HG03520 (cell line): Measurements from ENCODE around the gene TMIGD1.
"Not testable (repeated sequence)": the region's sequence is repeated elsewhere in the genome, so short reads cannot be mapped to it uniquely, and the experiment has no call there.

Experiments
- ATAC-seq: cut with Tn5 transposase; IDR thresholded peaks from one replicate; pipeline ENCODE4 v1.9.1; 2021; ENCODE audit warnings: mild to moderate bottlenecking, moderate library complexity; ENCODE audit not compliant: unreplicated experiment

Gene TMIGD1

GRCh38 chr17:30358055-30358760, 24.4 kb upstream of the TMIGD1 start:
- ATAC-seq: no peak

- no peak for ATAC-seq
Observed at GRCh38 chr17:30357476-30357875, 23.6 kb upstream of the TMIGD1 start.

DNA sequence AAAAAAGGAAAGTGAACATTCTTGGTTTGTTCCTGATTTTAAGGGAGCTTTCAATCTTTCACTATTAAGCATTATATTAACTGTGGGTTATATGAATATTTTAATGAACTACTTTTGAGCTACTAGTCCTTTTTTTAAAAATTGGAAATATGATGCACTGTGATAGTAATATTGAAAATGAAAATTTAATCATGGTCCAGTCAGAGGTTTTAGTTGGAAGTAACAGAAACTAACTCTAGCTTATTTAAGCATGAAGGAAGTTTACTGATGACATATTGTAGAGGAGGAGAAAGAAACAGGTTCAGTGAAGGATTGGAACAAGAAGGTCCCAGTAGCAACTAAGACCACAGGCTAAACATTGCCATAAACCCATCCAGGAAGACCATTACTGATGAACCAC, 20.8 kb upstream of the TMIGD1 start:
- no peak for ATAC-seq

- ATAC-seq: no peak
Observed at GRCh38 chr17:30352240-30352814, 18.5 kb upstream of the TMIGD1 start.

DNA sequence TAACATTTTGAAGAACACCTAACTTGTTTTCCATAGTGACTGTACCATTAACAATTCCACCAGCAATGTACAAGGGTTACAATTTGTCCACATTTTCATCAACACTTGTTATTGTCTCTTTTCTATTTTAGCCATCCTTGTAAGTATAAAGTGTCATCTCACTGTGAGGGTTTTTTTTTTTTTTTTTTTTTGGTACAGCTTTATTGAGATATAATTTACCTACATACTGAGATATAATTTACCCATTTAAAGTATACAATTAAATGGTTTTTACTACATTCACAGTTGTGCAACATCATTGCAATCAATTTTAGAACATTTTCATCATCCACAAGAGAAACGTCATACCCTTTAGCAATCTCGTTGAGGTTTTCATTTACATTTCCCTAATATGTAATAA, 17.9 kb upstream of the TMIGD1 start:
- ATAC-seq: no peak

DNA sequence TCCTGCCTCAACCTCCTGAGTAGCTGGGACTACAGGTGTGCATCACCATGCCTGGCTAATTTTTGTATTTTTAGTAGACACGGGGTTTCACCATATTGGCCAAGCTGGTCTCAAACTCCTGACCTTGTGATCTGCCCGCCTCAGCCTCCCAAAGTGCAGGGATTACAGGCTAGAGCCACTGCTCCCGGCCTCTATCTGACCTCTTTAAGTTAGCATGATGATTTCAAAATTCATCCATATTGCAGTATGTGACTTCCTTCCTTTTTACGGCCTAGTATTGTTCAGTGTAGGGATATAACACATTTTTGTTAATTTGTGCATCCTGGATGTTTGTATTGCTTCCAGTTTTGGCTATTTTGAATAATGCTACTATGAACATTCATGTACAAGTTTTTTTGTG, 17.4 kb upstream of the TMIGD1 start:
- not testable (repeated sequence) for ATAC-seq

- ATAC-seq: no peak
Observed at GRCh38 chr17:30349252-30349651, 15.4 kb upstream of the TMIGD1 start.

DNA sequence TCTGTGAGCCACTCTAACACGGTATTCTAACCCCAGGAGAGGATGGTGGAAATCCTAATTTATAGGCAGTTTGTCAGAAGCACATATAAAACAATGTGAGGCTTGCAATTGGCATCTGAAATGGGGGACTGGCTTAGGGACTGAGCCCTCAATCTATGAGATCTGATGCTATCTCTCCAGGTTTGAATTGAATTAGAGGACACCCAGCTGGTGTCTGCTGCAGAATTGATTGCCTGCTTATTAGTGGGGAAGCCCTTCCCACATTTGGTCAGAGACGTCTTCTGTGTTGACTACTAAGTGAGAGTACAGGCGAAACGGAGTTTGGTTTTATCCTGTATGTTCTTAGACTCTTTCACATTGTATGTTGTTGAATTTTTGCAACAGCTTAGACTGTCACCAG, 13.6 kb upstream of the TMIGD1 start:
- ATAC-seq: no peak

DNA sequence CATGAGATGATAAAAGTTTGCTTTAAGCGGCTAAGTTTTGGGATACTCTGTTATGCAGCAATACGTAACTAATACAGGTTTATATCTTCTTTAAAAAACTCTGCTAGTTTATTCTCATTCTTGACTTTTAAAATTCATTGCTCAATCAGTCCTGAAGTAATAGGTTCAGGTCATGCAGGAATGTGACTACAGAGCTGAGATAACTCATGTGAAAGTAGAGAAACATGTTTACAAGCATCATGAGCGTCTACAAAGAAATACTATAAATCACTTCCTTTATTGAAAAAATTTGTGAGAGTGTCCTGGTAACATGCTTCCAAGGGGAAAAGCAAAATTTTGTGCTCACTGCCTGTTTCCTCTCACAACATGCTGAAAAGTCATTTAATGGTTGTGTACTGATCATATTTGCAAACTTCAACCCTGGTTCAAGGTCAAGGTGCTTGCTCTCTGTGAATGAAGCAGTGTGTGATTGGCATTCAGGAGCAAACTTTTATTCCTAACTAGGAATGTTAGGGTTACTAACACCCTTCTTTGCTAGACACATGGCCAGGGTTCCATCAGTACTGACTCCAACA, 12.5 kb upstream of the TMIGD1 start:
- ATAC-seq: no peak

DNA sequence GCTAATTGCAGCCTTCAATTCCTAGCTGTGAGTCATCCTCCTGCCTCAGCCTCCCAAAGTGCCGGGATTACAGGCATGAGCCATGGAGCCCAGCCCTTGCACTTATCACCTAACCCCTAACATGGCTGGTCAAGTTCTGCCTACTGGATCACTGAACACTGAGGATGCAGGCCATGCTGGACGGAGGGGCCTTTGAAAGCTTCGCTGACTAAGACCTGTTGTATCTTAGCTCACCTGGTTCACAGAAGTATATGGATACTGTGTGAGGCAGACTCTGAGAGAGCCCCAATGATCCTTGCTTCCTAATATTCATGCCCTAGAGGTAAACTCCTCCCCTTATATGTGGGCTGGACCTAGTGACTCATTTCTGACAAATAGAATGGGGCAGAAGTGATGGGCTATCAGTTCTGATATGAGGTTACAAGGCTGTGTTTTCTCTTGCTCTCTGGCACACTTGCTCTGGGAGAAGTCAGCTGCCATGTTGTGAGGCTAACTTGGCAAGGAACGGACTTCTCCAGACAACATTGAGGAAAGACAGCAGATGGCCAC, 11.7 kb upstream of the TMIGD1 start:
- ATAC-seq: no peak

GRCh38 chr17:30345089-30345433, 11.2 kb upstream of the TMIGD1 start:
- no peak for ATAC-seq

GRCh38 chr17:30344283-30345088, 10.6 kb upstream of the TMIGD1 start:
- ATAC-seq: no peak

- ATAC-seq: no peak
Observed at GRCh38 chr17:30343796-30344195, 9.9 kb upstream of the TMIGD1 start.

DNA sequence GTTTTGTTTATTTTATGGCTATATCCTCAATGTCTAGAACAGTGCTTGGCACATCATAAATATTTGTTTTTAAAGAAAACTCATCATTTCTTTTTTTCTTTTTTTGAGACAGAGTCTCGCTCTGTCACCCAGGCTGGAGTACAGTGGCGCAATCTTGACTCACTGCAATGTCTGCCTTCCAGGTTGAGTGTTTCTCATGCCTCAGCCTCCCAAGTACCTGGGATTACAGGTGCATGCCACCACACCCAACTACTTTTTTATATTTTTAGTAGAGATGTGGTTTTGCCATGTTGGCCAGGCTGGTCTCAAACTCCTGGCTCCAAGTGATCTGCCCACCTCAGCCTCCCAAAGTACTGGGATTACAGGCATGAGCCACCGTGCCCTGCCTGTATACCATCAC, 9.4 kb upstream of the TMIGD1 start:
- ATAC-seq: not testable (repeated sequence)

- no peak for ATAC-seq
Observed at GRCh38 chr17:30341703-30342249, 7.9 kb upstream of the TMIGD1 start.

- ATAC-seq: no peak
Observed at GRCh38 chr17:30340801-30341356, 7.0 kb upstream of the TMIGD1 start.

DNA sequence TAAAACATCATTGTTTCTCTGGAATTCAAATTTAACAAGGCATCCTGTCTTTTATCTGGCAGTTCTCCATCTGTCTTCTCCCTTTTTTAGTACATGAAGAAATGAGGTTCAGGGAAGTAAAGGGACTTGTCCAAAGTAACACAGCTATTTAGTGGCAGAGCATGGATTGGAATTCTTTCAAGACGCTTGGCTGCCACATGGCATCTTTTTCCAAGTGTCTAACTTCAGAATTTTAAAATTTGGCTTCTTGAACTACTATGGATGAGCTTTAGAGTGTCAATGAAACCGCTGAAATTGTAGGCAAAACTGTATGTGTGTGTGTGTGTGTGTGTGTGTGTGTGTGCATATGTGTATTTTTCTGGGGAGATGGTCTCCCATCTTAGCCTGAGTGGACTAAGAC, 5.2 kb upstream of the TMIGD1 start:
- no peak for ATAC-seq

- ATAC-seq: no peak
Observed at GRCh38 chr17:30337393-30337999, 3.6 kb upstream of the TMIGD1 start.

DNA sequence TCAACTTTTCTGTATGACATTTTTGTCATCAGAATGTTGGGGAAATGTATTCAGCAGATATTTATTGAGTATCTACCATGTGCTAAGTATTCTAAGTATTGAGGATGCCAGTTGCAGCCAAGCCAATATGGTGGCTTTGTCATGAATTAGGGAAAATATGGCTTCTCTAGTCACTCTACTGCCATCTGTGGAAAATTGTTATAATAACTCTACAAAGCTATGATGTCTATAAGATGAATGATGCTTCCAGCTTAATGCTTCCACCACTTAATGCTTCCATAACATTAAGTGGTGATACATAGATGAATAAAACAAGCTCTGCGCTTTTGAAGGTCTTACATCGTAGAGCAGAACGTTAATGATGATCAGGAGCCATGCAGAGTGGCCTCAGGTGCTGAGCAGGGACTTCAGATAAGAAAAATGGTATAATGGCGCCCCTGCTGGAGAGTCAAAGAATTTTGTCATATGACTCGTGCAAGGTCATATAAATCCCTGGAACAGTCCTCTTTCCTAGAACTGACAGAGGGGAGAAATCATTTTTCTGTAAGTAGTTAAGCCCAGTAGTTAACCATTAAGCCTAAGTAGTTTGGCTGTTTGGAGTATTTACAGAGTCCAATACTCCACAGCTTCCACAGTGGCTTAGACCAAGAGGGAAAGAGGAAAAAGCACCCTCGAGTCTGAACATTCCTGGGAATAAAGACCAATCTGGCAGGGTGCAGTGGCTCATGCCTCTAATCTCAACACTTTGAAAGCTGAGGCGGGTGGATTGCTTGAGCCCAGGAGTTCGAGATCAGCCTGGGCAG, 2.7 kb upstream of the TMIGD1 start:
- ATAC-seq: no peak

DNA sequence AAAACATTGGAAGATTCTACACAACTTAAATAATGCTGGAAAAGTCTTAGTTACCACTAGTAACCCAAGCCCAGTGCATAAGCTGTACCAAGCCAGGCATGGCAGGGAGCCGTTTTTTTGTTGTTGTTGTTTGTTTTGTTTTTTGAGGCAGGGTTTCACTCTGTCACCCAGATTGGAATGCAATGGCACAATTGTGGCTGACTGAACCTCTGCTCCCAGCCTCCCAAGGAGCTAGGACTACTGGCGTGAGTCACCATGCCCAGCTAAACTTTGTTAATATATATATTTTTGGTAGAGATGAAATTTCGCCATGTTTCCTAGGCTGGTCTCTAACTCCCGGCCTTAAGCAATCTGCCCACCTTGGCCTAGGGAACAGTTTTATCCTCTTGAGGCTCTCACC, 564 bp upstream of the TMIGD1 start:
- ATAC-seq: no peak
